ENCODE results near the gene PHF3.
A peak's percentile ranks its signal among the peaks of the same experiment; 100 is the strongest.

Gene PHF3

GRCh38 chr6:63675138-63675537 lies 39.5 kb downstream of the PHF3 start:
- TF ChIP-seq CTCF (IDR thresholded peaks at IDR 0.05; ENCODE audit: low read depth, low read length, missing control alignments), result no peak
- no peak for DNase-seq (ENCODE audit: low read depth)
- no peak overlapping the region for H3K4me3 ChIP-seq (ENCODE audit: low read depth, low read length)

DNA sequence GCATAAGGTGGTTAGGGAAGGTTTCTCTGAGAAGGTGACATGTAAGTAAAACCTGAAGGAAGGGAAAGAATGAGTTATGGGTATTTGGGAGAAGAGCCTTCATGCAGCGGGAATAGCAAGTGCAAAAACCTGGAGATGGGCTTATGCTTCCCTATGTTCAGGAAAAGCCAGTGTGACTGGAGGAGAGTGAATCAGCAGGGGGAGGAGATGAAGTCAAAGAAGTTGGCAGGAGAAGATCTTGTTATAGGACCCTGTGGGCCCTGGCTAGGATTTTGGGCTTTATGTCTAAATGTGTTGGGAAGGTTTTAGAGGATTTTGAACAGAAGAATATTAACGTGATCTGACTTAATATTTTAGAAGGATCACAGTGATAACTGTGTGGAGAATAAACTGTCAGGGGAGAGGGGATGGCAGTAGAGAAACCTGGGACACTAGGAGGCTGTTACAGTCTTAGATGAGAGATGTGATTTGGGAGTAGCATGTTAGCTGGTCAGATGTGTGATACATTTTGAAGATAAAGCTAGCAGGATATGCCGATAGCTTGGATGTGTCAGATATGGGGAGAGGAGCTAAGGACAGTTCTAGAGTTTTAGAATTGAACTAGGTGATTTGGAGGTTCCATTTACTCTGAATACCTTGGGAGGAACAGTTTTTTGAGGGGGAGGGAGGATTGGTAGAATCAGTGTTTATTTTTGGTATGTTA lies 41.0 kb downstream of the PHF3 start:
- no peak for DNase-seq (ENCODE audit: low read depth)
- TF ChIP-seq CTCF (IDR thresholded peaks at IDR 0.05; ENCODE audit: low read depth, low read length, missing control alignments), result no peak
- H3K4me3 ChIP-seq (ENCODE audit: low read depth, low read length), result no peak overlapping the region

DNA sequence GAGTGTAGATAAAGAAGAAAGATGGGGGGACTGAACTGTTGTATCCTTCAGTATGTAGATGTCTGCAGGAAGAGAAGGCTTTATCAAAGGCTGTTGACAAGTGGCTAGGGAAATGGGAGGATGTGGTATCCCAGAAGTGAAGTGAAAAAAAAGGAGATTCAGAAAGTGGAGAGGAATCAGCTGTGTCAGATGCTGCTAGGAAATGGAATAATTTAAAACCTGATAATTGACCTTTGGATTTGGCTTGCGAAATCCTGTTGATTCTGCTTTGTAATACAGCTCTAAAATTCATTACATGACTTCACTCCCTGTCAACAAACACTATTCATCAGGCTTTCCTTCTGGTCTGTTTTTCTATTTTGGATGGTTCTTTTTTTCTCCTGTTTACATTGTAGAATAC lies 41.7 kb downstream of the PHF3 start:
- no peak for DNase-seq (ENCODE audit: low read depth)
- TF ChIP-seq CTCF (IDR thresholded peaks at IDR 0.05; ENCODE audit: low read depth, low read length, missing control alignments), result no peak
- no peak overlapping the region for H3K4me3 ChIP-seq (ENCODE audit: low read depth, low read length)

DNA sequence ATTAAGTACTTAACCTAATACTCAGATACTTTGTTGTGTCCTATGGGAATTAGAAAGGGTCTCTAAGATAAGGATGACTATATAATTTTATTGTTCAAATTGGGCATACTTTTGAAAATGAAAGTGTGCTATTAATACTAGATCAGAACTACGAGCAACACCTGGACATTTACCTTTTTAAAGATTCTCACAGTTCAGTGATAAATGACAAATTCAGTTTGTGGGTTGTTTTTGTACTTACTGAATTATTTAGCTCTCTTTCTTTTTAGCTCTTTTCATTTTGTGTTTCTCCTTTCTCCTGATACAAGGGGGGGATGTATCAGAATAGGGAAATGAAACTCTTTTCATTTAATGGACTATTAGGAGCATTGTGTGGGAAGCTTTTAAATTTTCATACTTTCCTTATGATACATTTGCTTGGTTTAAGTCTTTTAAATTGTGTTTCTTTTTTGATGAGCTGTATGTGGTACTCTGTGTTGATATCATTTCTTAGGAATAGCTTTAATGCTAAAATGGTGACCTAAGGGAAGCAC lies 47.5 kb downstream of the PHF3 start:
- no peak for TF ChIP-seq CTCF (IDR thresholded peaks at IDR 0.05; ENCODE audit: low read depth, low read length, missing control alignments)
- H3K4me3 ChIP-seq (ENCODE audit: low read depth, low read length), result no peak overlapping the region
- DNase-seq (ENCODE audit: low read depth), result no peak

GRCh38 chr6:63685446-63686379 lies 50.1 kb downstream of the PHF3 start:
- DNase-seq (ENCODE audit: low read depth), result peak; percentile 47
- no peak for TF ChIP-seq CTCF (IDR thresholded peaks at IDR 0.05; ENCODE audit: low read depth, low read length, missing control alignments)
- H3K4me3 ChIP-seq (ENCODE audit: low read depth, low read length), result no peak overlapping the region

- no peak for TF ChIP-seq CTCF (IDR thresholded peaks at IDR 0.05; ENCODE audit: low read depth, low read length, missing control alignments)
- no peak for DNase-seq (ENCODE audit: low read depth)
Measured at GRCh38 chr6:63689421-63689820, 53.8 kb downstream of the PHF3 start.

More at GRCh38 chr6:63689421-63689820, 53.8 kb downstream of the PHF3 start:
- H3K4me3 ChIP-seq (ENCODE audit: low read depth, low read length), result no peak overlapping the region
